C4-2B (cell line): ENCODE results near the gene RWDD3.

Source experiments
- H3K27ac ChIP-seq: fragments of 450-650 bp; 2 replicates; pipeline ENCODE4 v1.5.1; 2017
- ZFX ChIP-seq: fragments of 450-650 bp; IDR thresholded peaks from 2 replicates; pipeline ENCODE4 v1.6.1; 2017
- TF ChIP-seq, protein P1 (sequence below): fragments of 450-650 bp; conservative IDR thresholded peaks from 2 replicates; pipeline ENCODE4 v1.5.1; 2017; ENCODE audit warnings: mild to moderate bottlenecking

RWDD3 gene

DNA sequence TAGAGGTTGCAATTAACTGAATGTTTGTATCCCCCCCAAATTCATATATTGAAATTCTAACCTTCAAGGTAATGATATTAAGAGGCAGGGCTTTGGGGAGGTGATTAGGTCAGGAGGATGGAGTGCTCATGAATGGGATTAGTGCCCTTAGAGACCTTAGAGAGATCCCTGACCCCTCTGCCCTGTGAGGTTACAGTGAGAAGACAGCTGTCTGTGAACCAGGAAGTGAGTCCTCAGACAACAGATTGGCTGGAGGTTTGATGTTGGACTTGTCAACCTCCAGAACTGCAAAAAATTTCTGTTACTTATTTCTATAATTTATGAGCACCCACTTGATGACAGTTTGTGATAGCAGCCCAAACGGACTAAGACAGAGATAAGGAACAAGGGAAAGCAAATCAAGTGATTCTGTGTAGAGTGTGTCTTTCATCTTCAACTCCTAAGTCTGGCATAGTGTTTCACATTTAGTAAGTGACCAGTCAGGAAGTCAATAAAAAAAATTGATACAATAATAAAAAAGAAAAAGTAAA, 30.0 kb upstream of the RWDD3 start:
- no peak overlapping the region; the same call in 1 of the 2 replicates for H3K27ac ChIP-seq
- TF ChIP-seq, protein P1, sequence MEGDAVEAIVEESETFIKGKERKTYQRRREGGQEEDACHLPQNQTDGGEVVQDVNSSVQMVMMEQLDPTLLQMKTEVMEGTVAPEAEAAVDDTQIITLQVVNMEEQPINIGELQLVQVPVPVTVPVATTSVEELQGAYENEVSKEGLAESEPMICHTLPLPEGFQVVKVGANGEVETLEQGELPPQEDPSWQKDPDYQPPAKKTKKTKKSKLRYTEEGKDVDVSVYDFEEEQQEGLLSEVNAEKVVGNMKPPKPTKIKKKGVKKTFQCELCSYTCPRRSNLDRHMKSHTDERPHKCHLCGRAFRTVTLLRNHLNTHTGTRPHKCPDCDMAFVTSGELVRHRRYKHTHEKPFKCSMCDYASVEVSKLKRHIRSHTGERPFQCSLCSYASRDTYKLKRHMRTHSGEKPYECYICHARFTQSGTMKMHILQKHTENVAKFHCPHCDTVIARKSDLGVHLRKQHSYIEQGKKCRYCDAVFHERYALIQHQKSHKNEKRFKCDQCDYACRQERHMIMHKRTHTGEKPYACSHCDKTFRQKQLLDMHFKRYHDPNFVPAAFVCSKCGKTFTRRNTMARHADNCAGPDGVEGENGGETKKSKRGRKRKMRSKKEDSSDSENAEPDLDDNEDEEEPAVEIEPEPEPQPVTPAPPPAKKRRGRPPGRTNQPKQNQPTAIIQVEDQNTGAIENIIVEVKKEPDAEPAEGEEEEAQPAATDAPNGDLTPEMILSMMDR = no peak
- no peak for TF ChIP-seq ZFX

DNA sequence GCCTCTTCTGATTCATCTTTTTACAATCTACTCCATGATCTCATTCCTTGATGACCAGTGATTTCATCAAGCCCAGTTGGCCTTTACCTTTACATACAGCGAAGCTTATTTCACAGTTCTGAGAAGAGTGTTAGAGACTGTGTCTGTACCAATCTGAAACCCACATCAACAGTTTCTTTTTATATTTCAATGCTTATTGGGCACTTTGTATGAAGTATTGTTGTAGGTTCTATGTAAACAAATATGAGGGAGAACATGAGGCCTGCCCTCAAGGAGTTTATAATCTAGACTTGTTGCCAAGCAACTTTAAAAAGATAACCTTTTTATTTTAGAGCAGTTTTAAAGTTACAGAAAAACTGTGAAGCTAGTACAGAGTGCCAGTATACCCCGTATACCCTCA, 27.5 kb upstream of the RWDD3 start:
- no peak overlapping the region for H3K27ac ChIP-seq

DNA sequence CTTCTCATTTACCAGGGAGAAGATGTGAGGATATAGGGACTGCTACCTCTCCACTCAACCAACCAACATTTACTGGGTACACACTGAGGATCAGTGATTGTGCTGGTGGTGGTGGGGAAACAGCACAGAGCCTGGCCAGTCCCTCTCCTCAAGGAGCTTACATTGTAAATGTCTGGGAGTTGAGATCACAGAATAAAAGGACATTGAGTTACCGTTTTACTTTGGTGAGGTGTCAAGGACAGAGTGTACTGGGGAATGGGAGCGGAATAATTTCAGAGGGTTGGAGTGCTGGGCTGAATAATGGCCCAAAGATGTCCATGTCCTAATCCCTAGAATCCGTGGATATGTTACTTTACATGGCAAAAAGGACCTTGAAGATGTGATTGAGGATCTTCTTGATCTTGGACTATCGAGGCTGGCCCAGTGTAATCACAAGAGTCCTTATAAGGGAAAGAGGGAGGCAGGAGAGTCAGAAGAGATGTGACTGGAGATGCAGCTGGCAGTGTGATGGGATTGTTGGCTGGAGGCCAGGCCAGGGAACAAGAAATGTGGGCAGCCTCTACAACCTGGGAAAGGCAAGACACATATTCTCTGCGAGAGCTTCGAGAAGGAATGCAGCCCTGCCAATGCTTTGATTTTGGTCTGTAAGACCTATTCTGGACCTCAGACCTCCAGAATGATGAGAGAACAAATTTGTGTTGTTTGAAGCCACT, 26.6 kb upstream of the RWDD3 start:
- TF ChIP-seq ZFX = no peak
- TF ChIP-seq, protein P1 = no peak

More for the DNA sequence above, 27.5 kb upstream of the RWDD3 start:
- TF ChIP-seq ZFX = no peak
- TF ChIP-seq, protein P1 = no peak

DNA sequence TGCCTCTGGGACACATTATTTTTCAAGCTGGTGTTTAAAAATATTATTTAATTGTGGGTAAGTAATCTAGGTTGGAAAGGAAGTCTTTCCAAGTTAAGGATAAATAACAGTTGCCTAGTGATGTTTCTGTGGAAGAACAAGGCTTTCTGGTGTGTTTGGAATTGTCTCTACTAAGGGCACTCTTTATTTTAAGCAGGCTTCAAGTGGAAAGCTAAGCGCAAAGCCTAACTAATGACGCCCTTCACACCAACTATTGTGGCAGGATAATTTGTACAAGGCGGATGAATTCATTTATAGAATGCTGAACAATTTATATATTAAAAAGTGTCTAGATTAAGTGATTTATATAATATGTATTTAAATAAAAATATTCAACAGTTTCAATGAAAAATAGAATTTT, 25.1 kb upstream of the RWDD3 start:
- TF ChIP-seq, protein P1 = no peak
- no peak for TF ChIP-seq ZFX
- no peak overlapping the region for H3K27ac ChIP-seq

More for the DNA sequence above, 26.6 kb upstream of the RWDD3 start:
- no peak overlapping the region for H3K27ac ChIP-seq

DNA sequence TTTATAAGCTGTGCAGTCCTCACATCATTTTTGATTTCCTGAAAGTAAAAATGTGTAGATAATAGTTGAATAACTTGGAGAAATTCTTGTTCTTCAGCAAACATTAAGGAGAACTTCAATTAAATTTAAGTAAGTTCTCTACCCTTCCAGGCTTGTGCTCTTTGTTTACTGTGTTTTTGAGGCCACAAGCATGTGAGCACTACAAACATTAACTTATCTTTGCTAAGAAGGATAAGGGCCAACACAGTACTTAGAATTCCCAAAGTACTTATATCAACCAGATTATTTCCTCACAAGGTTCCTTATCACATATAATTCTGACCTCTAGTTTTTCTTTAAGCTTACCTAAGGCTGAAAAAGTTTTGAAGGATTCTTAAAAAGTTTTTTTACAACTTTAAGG, 24.7 kb upstream of the RWDD3 start:
- H3K27ac ChIP-seq = no peak overlapping the region
- no peak for TF ChIP-seq ZFX
- TF ChIP-seq, protein P1 = no peak

DNA sequence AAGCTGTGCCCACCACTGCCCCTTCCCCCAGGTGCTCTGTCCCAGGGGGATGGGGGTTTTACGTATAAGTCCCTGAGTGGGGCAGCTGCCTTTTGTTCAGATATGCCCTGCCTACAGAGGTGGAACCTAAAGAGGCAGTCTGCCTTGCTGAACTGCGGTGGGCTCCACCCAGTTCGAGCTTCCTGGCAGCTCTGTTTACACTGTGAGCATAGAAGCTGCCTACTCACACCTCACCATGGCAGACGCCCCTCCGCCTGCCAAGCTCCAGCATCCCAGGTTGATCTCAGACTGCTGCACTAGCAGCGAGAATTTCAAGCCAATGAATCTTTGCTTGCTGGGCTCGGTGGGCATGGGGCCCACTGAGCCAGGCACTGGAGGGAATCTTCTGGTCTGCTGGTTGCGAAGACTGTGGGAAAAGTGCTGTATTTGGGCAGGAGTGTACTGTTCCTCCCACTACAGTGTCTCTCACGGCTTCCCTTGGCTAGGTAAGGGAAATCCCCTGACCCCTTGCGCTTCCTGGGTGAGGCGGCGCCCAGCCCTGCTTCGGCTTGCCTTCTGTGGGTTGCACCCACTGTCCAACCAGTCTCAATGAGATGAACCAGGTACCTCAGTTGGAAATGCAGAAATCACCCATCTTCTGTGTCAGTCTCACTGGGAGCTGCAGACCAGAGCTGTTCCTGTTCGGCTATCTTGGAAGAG, 17.6 kb upstream of the RWDD3 start:
- TF ChIP-seq ZFX = no peak
- TF ChIP-seq, protein P1 = no peak
- no peak overlapping the region for H3K27ac ChIP-seq

DNA sequence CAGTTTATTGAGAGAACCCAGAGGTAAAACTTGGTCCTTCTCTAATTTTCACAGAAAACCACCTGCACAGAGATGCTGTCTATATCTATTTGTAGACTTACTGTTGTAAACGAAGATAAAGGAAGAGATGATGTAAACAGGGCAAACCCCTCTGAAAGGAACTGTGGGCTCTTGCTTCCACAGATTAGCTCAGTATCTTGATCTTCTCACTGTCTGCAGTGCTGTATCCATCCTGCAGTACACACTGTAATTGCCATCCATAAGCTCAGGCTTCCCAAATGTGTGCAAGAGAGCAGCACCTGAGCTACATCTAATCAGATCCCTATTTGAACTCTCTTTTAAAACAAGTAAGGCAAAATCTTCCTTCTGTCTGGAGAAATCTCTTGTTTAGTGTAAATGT, 16.6 kb upstream of the RWDD3 start:
- H3K27ac ChIP-seq = no peak overlapping the region
- TF ChIP-seq, protein P1 = no peak
- TF ChIP-seq ZFX = no peak
